ENCODE results near the gene DNAH2. TPM values are rescaled to one million over a fixed set of nuclear protein-coding genes. Genes with fewer than 3 reads are reported as not detected.

Gene DNAH2
- total and polyA plus RNA-seq, 9 of the 15 experiments (the other 6 are each of a cell fraction or from before 2014, with no cell fraction given): 0.03 TPM; not detected in 8

GRCh38 chr17:7844292-7845154 is 127.0 kb downstream of the DNAH2 start (continued):
- no peak; the same call in 1 of the 2 replicates for TF ChIP-seq POLR2AphosphoS5 (IDR thresholded peaks at IDR 0.05; ENCODE audit: control insufficient read depth, insufficient read depth, low read depth, low read length)
- TF ChIP-seq ZHX1 (conservative IDR thresholded peaks at IDR 0.05; ENCODE audit: low read length): no peak
- no peak for TF ChIP-seq ZNF143 (CRISPR knock-in tag; IDR thresholded peaks at IDR 0.05)
- no peak for TF ChIP-seq HES1 (IDR thresholded peaks at IDR 0.05; ENCODE audit: low read depth)
- no peak for TF ChIP-seq MTA1 (IDR thresholded peaks at IDR 0.05; ENCODE audit: borderline replicate concordance)

All from K562 (cell line).